Psoas muscle (tissue), 8 donors: ENCODE measurements around the gene NLRC5. TPM values are rescaled to one million over a fixed set of nuclear protein-coding genes. Genes with fewer than 3 reads are reported as not detected.

Experiments used
- ATAC-seq, 4 donors: fragments of 200-7000 bp; cut with Tn5 transposase; one replicate each; pipeline ENCODE4 v1.9.1; 2020; ENCODE audit warnings: moderate library complexity in 3 of 4, mild to moderate bottlenecking in 2 of 4
- DNase-seq, 2 donors: peaks; one replicate each; pipeline ENCODE4 v3.0.0-alpha.2; 2020
- H3K27ac ChIP-seq: fragments of 200-600 bp; one replicate; pipeline ENCODE4 v1.8.0; 2022
- H3K27me3 ChIP-seq, 3 donors: fragments of 200-600 bp in 1 of 3; one replicate each; pipeline versions ENCODE4 v1.6.1 to v1.8.0; 2013 to 2022; ENCODE audit warnings: low read length in 2 of 3, mild to moderate bottlenecking in 2 of 3, moderate library complexity in 1 of 3; ENCODE audit not compliant: insufficient read depth in 3 of 3
- H3K36me3 ChIP-seq, 2 donors: fragments of 200-600 bp in 1 of 2; one replicate each; pipeline versions ENCODE4 v1.6.1 to v1.8.0; 2013 to 2022; ENCODE audit warnings: low read depth in 1 of 2, mild to moderate bottlenecking in 1 of 2, moderate library complexity in 1 of 2; ENCODE audit not compliant: insufficient read depth in 1 of 2
- H3K4me1 ChIP-seq: fragments of 200-600 bp; one replicate; pipeline ENCODE4 v1.8.0; 2022
- H3K4me3 ChIP-seq: fragments of 200-600 bp; one replicate; pipeline ENCODE4 v1.8.0; 2022; ENCODE audit warnings: mild to moderate bottlenecking
- H3K9me3 ChIP-seq: fragments of 200-600 bp; one replicate; pipeline ENCODE4 v1.8.0; 2022
- WGBS, 3 donors: extraction: QIAGEN DNeasy Blood & Tissue Kit; methylation state at CpG; one replicate each; pipeline versions ENCODE4 v1.1.6 to v1.1.7; 2013; 5-methylcytosine and 5-hydroxymethylcytosine counted together
- intact Hi-C, 2 donors: fragments of 100-400 bp; cut with DNase I; formaldehyde crosslinking; loops; one replicate each; pipeline versions ENCODE4 v1.11.0 to v1.14.2; 2022
- polyA plus RNA-seq, 3 donors: library from polyadenylated mRNA; stranded (reverse); fragments of 200-250 nt; gene quantifications; one replicate each; pipeline ENCODE4 v1.2.3, GENCODE V29; 2013
- total RNA-seq, 4 donors: library from RNA; stranded (reverse); fragmentation: NEBNext Ultra II Directional in 2 of 4; extraction: Animal tissue kit (Norgen Biotek cat#: 25700) in 2 of 4; gene quantifications; one replicate each; pipeline versions ENCODE4 v1.2.1 to v1.2.4, GENCODE V29; 2021 to 2023
- TF ChIP-seq, protein P1 (sequence below): fragments of 200-600 bp; IDR thresholded peaks from one replicate; pipeline ENCODE4 v1.8.0; 2022; ENCODE audit warnings: antibody characterized with exemption
- donor health status: healthy with polysubstance abuse.
- donor health status: DM: no; HTN: no; CAD: no; lungs with moderate emphysema.
- donor health status: Bipolar disorder and iron deficiency.
- donor health status: healthy.
- donor health status: DM: yes; HTN: yes; CAD: no.
- donor health status: DM: no; HTN: no; CAD: no.
- donor health status: DM: no; HTN: no; CAD: no.
- donor health status: DM: yes; HTN: yes; CAD: no.

The NLRC5 gene
- total and polyA plus RNA-seq, 7 donors: 2.3 to 13.6 (median 6.4) TPM

DNA sequence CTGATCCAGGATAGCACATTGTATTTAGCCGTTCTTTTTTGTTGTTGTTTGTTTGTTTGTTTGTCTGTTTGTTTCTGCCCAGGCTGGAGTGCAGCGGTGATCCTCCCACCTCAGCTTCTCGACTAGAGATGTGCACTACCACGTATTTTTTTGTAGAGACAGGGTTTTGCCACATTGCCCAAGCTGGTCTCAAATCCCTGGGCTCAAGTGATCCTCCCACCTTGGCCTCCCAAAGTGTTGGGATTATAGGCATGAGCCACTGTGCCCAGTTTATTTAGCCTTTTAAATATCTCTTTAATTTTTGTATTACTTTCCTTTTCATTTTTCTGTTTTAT lies 9.2 kb upstream of the NLRC5 start:
- intact Hi-C loops: no loop called here
- Histone ChIP-seq H3K36me3 (no peaks in the 10 kb centered on the region), H3K9me3 (no peaks in the 10 kb centered on the region), H3K4me3 (no peak overlapping the region), H3K27me3 (no peaks in the 10 kb centered on the region), H3K27ac (no peak overlapping the region), H3K4me1 (no peaks in the 10 kb centered on the region)
- ATAC-seq (no peak), DNase-seq (no peak)
- TF ChIP-seq, protein P1, sequence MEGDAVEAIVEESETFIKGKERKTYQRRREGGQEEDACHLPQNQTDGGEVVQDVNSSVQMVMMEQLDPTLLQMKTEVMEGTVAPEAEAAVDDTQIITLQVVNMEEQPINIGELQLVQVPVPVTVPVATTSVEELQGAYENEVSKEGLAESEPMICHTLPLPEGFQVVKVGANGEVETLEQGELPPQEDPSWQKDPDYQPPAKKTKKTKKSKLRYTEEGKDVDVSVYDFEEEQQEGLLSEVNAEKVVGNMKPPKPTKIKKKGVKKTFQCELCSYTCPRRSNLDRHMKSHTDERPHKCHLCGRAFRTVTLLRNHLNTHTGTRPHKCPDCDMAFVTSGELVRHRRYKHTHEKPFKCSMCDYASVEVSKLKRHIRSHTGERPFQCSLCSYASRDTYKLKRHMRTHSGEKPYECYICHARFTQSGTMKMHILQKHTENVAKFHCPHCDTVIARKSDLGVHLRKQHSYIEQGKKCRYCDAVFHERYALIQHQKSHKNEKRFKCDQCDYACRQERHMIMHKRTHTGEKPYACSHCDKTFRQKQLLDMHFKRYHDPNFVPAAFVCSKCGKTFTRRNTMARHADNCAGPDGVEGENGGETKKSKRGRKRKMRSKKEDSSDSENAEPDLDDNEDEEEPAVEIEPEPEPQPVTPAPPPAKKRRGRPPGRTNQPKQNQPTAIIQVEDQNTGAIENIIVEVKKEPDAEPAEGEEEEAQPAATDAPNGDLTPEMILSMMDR: no peak
- WGBS, 3 donors: 84 to 87% (median 87%) methylated on average over 4 of the region's 4 CpGs

DNA sequence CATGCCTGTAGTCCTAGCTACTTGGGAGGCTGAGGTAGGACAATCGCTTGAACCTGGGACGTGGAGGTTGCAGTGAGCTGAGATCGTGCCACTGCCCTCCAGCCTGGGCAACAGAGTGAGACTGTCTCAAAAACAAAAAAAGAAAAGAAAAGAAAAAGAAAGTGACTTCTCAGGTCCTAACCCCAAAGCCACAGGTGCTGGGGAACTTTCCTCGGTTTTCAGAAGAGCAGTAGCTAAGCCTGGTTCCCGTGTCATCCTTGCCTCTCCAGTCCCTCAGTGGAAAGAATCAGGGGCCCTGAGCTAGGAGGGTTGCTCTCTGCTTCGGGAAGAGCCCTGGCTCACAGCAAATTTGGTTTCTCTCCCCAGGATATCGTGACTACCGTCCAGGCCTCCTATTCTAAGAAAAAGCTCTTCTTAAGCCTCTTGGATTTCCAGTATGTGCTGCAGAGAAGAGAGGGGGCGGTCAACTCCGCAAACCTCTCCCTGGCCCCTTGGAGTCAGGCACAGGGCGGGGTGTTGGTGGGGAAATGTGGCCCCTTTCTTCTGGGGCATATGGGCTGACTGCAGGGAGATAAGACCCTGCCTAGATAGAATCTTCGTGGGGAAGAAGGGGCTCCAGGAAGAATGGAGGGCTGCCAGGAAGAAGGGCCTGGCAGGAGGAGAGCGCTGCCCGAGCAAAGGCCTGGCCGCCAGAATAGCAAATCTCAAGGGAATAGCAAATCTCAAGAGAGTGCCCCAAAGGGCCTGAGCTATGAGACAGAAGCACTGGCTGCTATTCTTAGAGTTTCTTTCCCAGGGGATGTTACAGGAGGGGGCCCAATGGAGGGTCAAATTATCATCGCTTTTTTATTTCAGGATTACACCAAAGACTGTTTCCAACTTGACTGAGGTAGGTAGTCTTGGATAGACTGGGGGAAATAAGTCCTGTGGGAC lies 8.3 kb upstream of the NLRC5 start:
- 75 to 77% (median 75%) methylated on average over 16 of the region's 16 CpGs for WGBS, 3 donors
- TF ChIP-seq, protein P1: no peak
- DNase-seq (peak in 1 of 2 donors; percentile 11), ATAC-seq (no peak)
- no peaks in the 10 kb centered on the region for H3K4me1 ChIP-seq
- no peak overlapping the region for H3K4me3 ChIP-seq
- no peaks in the 10 kb centered on the region for H3K9me3 ChIP-seq
- no peaks in the 10 kb centered on the region for H3K27me3 ChIP-seq
- no peaks in the 10 kb centered on the region for H3K36me3 ChIP-seq
- intact Hi-C loops: no loop called here
- H3K27ac ChIP-seq: no peak overlapping the region

DNA sequence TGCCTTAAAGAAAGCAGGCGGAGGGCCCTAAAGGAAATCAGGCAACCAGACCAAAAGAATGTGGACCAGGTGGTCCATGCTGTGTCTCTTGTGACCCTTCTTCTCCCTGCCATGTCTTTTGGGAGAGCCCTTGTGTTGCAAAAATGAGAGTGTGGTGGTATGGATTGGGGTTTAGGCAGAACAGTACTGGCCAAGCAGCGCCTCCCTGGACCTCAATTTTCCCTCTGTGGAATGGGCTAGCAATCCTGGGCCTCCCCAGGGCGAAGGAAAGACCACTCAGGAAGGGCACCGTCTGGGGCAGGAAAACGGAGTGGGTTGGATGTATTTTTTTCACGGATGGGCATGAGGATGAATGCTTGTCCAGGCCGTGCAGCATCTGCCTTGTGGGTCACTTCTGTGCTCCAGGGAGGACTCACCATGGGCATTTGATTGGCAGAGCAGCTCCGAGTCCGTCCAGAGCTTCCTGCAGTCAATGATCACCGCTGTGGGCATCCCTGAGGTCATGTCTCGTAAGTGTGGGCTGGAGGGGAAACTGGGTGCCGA lies 7.6 kb upstream of the NLRC5 start:
- no peaks in the 10 kb centered on the region for H3K4me1 ChIP-seq

DNA sequence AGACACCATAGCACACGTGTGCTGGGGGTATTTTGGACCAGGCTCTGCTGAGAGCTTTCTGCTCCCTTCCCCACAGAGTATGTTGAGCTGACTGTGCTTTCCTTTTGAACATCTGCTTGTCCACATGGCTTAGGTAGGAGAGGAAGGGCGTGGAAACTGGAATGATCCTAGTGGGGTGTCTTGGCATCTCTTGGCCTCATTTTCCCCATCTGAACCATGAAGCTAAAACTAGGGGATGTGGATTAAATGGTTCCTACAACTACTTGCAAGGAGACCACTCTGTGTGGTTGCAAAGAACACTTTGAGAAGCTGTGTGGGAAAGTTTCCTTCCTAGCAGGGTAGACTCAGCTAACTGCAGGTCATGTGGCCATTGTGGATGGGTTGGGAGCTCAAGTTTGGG lies 6.7 kb upstream of the NLRC5 start:
- TF ChIP-seq, protein P1: no peak
- Histone ChIP-seq H3K4me3 (no peak overlapping the region), H3K4me1 (no peaks in the 10 kb centered on the region), H3K9me3 (no peaks in the 10 kb centered on the region), H3K27me3 (no peaks in the 10 kb centered on the region), H3K27ac (no peak overlapping the region), H3K36me3 (no peaks in the 10 kb centered on the region)
- ATAC-seq: no peak
- intact Hi-C loops: no loop called here
- WGBS, 3 donors: 75 to 84% (median 80%) methylated on average over 2 of the region's 2 CpGs
- DNase-seq: no peak

More for the DNA sequence above, 7.6 kb upstream of the NLRC5 start:
- TF ChIP-seq, protein P1: no peak
- intact Hi-C loops: no loop called here
- Histone ChIP-seq H3K27me3 (no peaks in the 10 kb centered on the region), H3K4me3 (no peak overlapping the region), H3K36me3 (no peaks in the 10 kb centered on the region), H3K9me3 (no peaks in the 10 kb centered on the region), H3K27ac (no peak overlapping the region)
- ATAC-seq: no peak
- DNase-seq: no peak
- whole genome bisulfite sequencing, 3 donors: 85 to 90% (median 86%) methylated on average over 12 of the region's 12 CpGs
